GM21528 (cell line): Measurements from ENCODE around the gene NFU1.

Source experiments
- ATAC-seq: cut with Tn5 transposase; IDR thresholded peaks from one replicate; pipeline ENCODE4 v1.9.1; 2021; ENCODE audit warnings: mild to moderate bottlenecking, moderate library complexity; ENCODE audit not compliant: unreplicated experiment, low FRiP score

Gene NFU1

GRCh38 chr2:69436938-69437750 lies at the start of gene NFU1:
Gene NFU1 (minus strand): TSS chr2:69437435. CDS start chr2:69437422, 13 bp downstream.
- ATAC-seq, result peak; percentile 96

GRCh38 chr2:69483696-69484095 lies 46.5 kb upstream of the NFU1 start:
- ATAC-seq, result no peak

- no peak for ATAC-seq
These were observed 45.8 kb upstream of the NFU1 start for GRCh38 chr2:69483024-69483423.

GRCh38 chr2:69482471-69482870 lies 45.2 kb upstream of the NFU1 start:
- ATAC-seq, result no peak

GRCh38 chr2:69481421-69481820 lies 44.2 kb upstream of the NFU1 start:
- no peak for ATAC-seq

GRCh38 chr2:69477627-69478026 lies 40.4 kb upstream of the NFU1 start:
- no peak for ATAC-seq

GRCh38 chr2:69474688-69475087 lies 37.5 kb upstream of the NFU1 start:
- no peak for ATAC-seq

- ATAC-seq, result no peak
These were observed 34.6 kb upstream of the NFU1 start for GRCh38 chr2:69471793-69472192.

GRCh38 chr2:69470911-69471310 lies 33.7 kb upstream of the NFU1 start:
- no peak for ATAC-seq

GRCh38 chr2:69469784-69470183 lies 32.5 kb upstream of the NFU1 start:
- ATAC-seq, result no peak

GRCh38 chr2:69469375-69469774 lies 32.1 kb upstream of the NFU1 start:
- no peak for ATAC-seq

GRCh38 chr2:69466728-69467127 lies 29.5 kb upstream of the NFU1 start:
- no peak for ATAC-seq

- no peak for ATAC-seq
These were observed 28.6 kb upstream of the NFU1 start for GRCh38 chr2:69465513-69466456.

- ATAC-seq, result no peak
These were observed 27.3 kb upstream of the NFU1 start for GRCh38 chr2:69464575-69464974.

GRCh38 chr2:69462780-69463179 lies 25.5 kb upstream of the NFU1 start:
- no peak for ATAC-seq

GRCh38 chr2:69461404-69461803 lies 24.2 kb upstream of the NFU1 start:
- no peak for ATAC-seq

GRCh38 chr2:69459936-69460335 lies 22.7 kb upstream of the NFU1 start:
- ATAC-seq, result no peak

GRCh38 chr2:69456950-69457445 lies 19.8 kb upstream of the NFU1 start:
- ATAC-seq, result no peak

- ATAC-seq, result no peak
These were observed 18.9 kb upstream of the NFU1 start for GRCh38 chr2:69456154-69456553.

GRCh38 chr2:69454976-69455375 lies 17.7 kb upstream of the NFU1 start:
- ATAC-seq, result no peak

GRCh38 chr2:69453475-69454129 lies 16.4 kb upstream of the NFU1 start:
- ATAC-seq, result peak; percentile 69
